ENCODE results near the gene MATN3. TPM values are rescaled to one million over a fixed set of nuclear protein-coding genes. Genes with fewer than 3 reads are reported as not detected.
A peak's percentile ranks its signal among the peaks of the same experiment; 100 is the strongest.

Gene MATN3
- total and polyA plus RNA-seq, 2 of the 13 experiments (the other 11 are each of a cell fraction or from before 2014, with no cell fraction given) = 36.1 to 208 TPM

- TF ChIP-seq PATZ1 (CRISPR knock-in tag; IDR thresholded peaks at IDR 0.05) (peak; percentile 77), CENPX (CRISPR knock-in tag; IDR thresholded peaks at IDR 0.05) (no peak), ZNF569 (CRISPR knock-in tag; IDR thresholded peaks at IDR 0.05; ENCODE audit: borderline replicate concordance) (peak; percentile 70; the same call in 1 of the 2 replicates), ZBTB8A (CRISPR knock-in tag; IDR thresholded peaks at IDR 0.05; ENCODE audit: borderline replicate concordance, low read depth) (peak; percentile 71; the same call in 1 of the 2 replicates), AGO2 (optimal IDR thresholded peaks at IDR 0.05; ENCODE audit: low read depth, low read length) (no peak), REPIN1 (CRISPR knock-in tag; IDR thresholded peaks at IDR 0.05; ENCODE audit: borderline replicate concordance, low read depth) (peak; percentile 93), RBAK (CRISPR knock-in tag; IDR thresholded peaks at IDR 0.05) (no peak), POLR2G (IDR thresholded peaks at IDR 0.05; ENCODE audit: low read depth, low read length) (peak; percentile 99), BATF2 (CRISPR knock-in tag; IDR thresholded peaks at IDR 0.05) (no peak), SMAD9 (CRISPR knock-in tag; IDR thresholded peaks at IDR 0.05) (peak; percentile 62; the same call in 1 of the 2 replicates), ZNF468 (CRISPR knock-in tag; IDR thresholded peaks at IDR 0.05) (0 out of 2 replicates have a peak, but pooled peaks have one; percentile 81), ETV6 (CRISPR knock-in tag; conservative IDR thresholded peaks at IDR 0.05) (peak; percentile 3; the same call in 1 of the 2 replicates), ZNF367 (CRISPR knock-in tag; IDR thresholded peaks at IDR 0.05; ENCODE audit: borderline replicate concordance) (no peak; the same call in 1 of the 2 replicates), KLF16 (CRISPR knock-in tag; IDR thresholded peaks at IDR 0.05) (peak in 1 of 2 experiments; percentile 88; a peak in 2 of 4 replicates), ZSCAN25 (CRISPR knock-in tag; IDR thresholded peaks at IDR 0.05) (peak; percentile 40; the same call in 1 of the 2 replicates), CENPT (CRISPR knock-in tag; IDR thresholded peaks at IDR 0.05; ENCODE audit: low read depth) (peak; percentile 79; the same call in 1 of the 2 replicates), GLI4 (CRISPR knock-in tag; IDR thresholded peaks at IDR 0.05; ENCODE audit: borderline replicate concordance) (peak; percentile 93; the same call in 1 of the 2 replicates), RAD51 (IDR thresholded peaks at IDR 0.05; ENCODE audit: borderline replicate concordance) (no peak), SMAD1 (CRISPR knock-in tag; IDR thresholded peaks at IDR 0.05; ENCODE audit: borderline replicate concordance, low read depth) (peak; percentile 92; the same call in 1 of the 2 replicates), FOXP4 (CRISPR knock-in tag; IDR thresholded peaks at IDR 0.05) (peak; percentile 51), ZNF383 (CRISPR knock-in tag; IDR thresholded peaks at IDR 0.05; ENCODE audit: borderline replicate concordance) (peak; percentile 99), TFDP2 (CRISPR knock-in tag; IDR thresholded peaks at IDR 0.05) (peak; percentile 83), AGO1 (IDR thresholded peaks at IDR 0.05; ENCODE audit: low read depth, low read length, poor library complexity, severe bottlenecking) (peak; percentile 68)
Measured at GRCh38 chr2:20051532-20052228, 39.2 kb upstream of the MATN3 start, which contains the start of gene LAPTM4A (continued).

All from HepG2 (cell line).